Left colon (tissue), 2 donors: Measurements from ENCODE around the gene CDC42EP3. TPM values are rescaled to one million over a fixed set of nuclear protein-coding genes. Genes with fewer than 3 reads are reported as not detected.
A peak's percentile ranks its signal among the peaks of the same experiment; 100 is the strongest.

ENCODE experiments used
- ATAC-seq: fragments of 200-7000 bp; cut with Tn5 transposase; one replicate; pipeline ENCODE4 v1.9.1; 2020; ENCODE audit warnings: mild to moderate bottlenecking, moderate library complexity
- DNase-seq, 2 donors: peaks; one replicate each; pipeline ENCODE4 v3.0.0-alpha.2; 2020
- intact Hi-C, 2 donors: fragments of 100-400 bp; cut with DNase I in 1 of 2; cut with micrococcal nuclease in 1 of 2; formaldehyde crosslinking; loops; one replicate each; pipeline versions ENCODE4 v1.11.2 to v1.14.0; 2022; cut with DNase I, micrococcal nuclease
- total RNA-seq, 2 donors: library from RNA; stranded (reverse); fragmentation: NEBNext Ultra II Directional; extraction: Animal tissue kit (Norgen Biotek cat#: 25700); gene quantifications; one replicate each; pipeline ENCODE4 v1.2.1, GENCODE V29; 2021
- donor health status: DM: no; HTN: no; CAD: no.
- donor health status: DM: yes; HTN: yes; CAD: no.

The CDC42EP3 gene
- total RNA-seq, 2 donors from 2014 or later: 19.5 to 46.7 TPM

- DNase-seq: peak; percentile 32 to 54
- intact Hi-C loops: no loop called here
- peak; percentile 19 for ATAC-seq
Measured at GRCh38 chr2:37625796-37626571, 45.5 kb downstream of the CDC42EP3 start.

GRCh38 chr2:37625156-37625555 is 46.3 kb downstream of the CDC42EP3 start:
- DNase-seq (no peak), ATAC-seq (no peak)
- intact Hi-C loops: no loop called here

GRCh38 chr2:37623971-37624900 is 47.2 kb downstream of the CDC42EP3 start:
- intact Hi-C loops: no loop called here
- ATAC-seq (no peak), DNase-seq (no peak)

GRCh38 chr2:37623406-37623805 is 48.0 kb downstream of the CDC42EP3 start:
- no peak for ATAC-seq
- intact Hi-C loops: no loop called here
- DNase-seq: no peak

- intact Hi-C loops: no loop called here
- DNase-seq: no peak
- no peak for ATAC-seq
Measured at GRCh38 chr2:37622450-37623100, 48.9 kb downstream of the CDC42EP3 start.

GRCh38 chr2:37621199-37621598 is 50.2 kb downstream of the CDC42EP3 start:
- no peak for ATAC-seq
- intact Hi-C loops: no loop called here
- no peak for DNase-seq

- intact Hi-C loops: no loop called here
- no peak for ATAC-seq
- DNase-seq: no peak
Measured at GRCh38 chr2:37619959-37620300, 51.5 kb downstream of the CDC42EP3 start.

- intact Hi-C loops: no loop called here
Measured at GRCh38 chr2:37619230-37619958, 52.0 kb downstream of the CDC42EP3 start.

GRCh38 chr2:37618326-37618725 is 53.1 kb downstream of the CDC42EP3 start:
- intact Hi-C loops: no loop called here
- ATAC-seq: no peak
- DNase-seq: no peak

More at GRCh38 chr2:37619230-37619958, 52.0 kb downstream of the CDC42EP3 start:
- ATAC-seq (no peak), DNase-seq (no peak)

- DNase-seq (no peak), ATAC-seq (peak; percentile 83)
- intact Hi-C loops: no loop called here
Measured at GRCh38 chr2:37617119-37617892, 54.1 kb downstream of the CDC42EP3 start.

GRCh38 chr2:37616677-37617005 is 54.8 kb downstream of the CDC42EP3 start:
- intact Hi-C loops: no loop called here
- ATAC-seq (peak; percentile 40), DNase-seq (no peak)

- DNase-seq (peak; percentile 52 to 54), ATAC-seq (peak; percentile 42)
- intact Hi-C loops: no loop called here
Measured at GRCh38 chr2:37615804-37616676, 55.4 kb downstream of the CDC42EP3 start.

- DNase-seq: peak in 1 of 2 donors; percentile 52
- no peak for ATAC-seq
- intact Hi-C loops: no loop called here
Measured at GRCh38 chr2:37614061-37614738, 57.2 kb downstream of the CDC42EP3 start.

- no peak for ATAC-seq
- intact Hi-C loops: no loop called here
- no peak for DNase-seq
Measured at GRCh38 chr2:37612382-37612781, 59.1 kb downstream of the CDC42EP3 start.

- intact Hi-C loops: no loop called here
- ATAC-seq (no peak), DNase-seq (no peak)
Measured at GRCh38 chr2:37610638-37611289, 60.7 kb downstream of the CDC42EP3 start.

- DNase-seq: no peak
- no peak for ATAC-seq
- intact Hi-C loops: no loop called here
Measured at GRCh38 chr2:37609782-37610181, 61.7 kb downstream of the CDC42EP3 start.
